HCT116 (cell line): ENCODE measurements around the gene RETSAT. TPM values are rescaled to one million over a fixed set of nuclear protein-coding genes. Genes with fewer than 3 reads are reported as not detected.

Experiments used
- ATAC-seq: fragments of 200-7000 bp; cut with Tn5 transposase; 2 replicates; pipeline ENCODE4 v1.9.1; 2020; ENCODE audit warnings: mild to moderate bottlenecking, moderate library complexity
- BruUV-seq: library from RNA; stranded (reverse); fragments of 400-500 nt; replicated peaks from 2 replicates; lab custom pipeline; 2021; lab: Mats Ljungman, UMichigan
- CTCF ChIA-PET: fragments of 300-600 bp; sonication (Branson Sonifier 250); formaldehyde crosslinking; loops from one replicate; lab custom pipeline; 2021; ENCODE audit warnings: antibody characterized with exemption; lab: Charles Lee
- POLR2A ChIA-PET: fragments of 300-600, 350-600 bp; sonication (Branson Sonifier 250); formaldehyde crosslinking; loops from one replicate; lab custom pipeline; 2021; ENCODE audit warnings: antibody characterized with exemption; lab: Charles Lee
- RAD21 ChIA-PET, 2 experiments: fragments of 300-600 bp; sonication (Branson Sonifier 250); formaldehyde crosslinking; loops; one replicate each; lab custom pipeline; 2023; ENCODE audit warnings: low total read pairs in 2 of 2; ENCODE audit not compliant: uncharacterized antibody in 2 of 2, unreplicated experiment in 2 of 2, low non-redundant PET in 1 of 2; lab: Charles Lee
- DNase-seq: peaks from one replicate; pipeline ENCODE4 v3.0.0-alpha.2; 2010; ENCODE audit warnings: low read depth, low spot score
- H2AFZ ChIP-seq: fragments of 200-600 bp; shearing (Covaris generic), sonication (generic); 2 replicates; pipeline ENCODE4 v1.6.1; 2017; ENCODE audit warnings: low read depth, mixed run types, mixed read lengths, antibody characterized with exemption, low read length; ENCODE audit not compliant: poor library complexity, severe bottlenecking
- H3K27ac ChIP-seq: 2 replicates; pipeline ENCODE4 v1.5.1; 2012; ENCODE audit warnings: low read depth, low read length
- H3K27me3 ChIP-seq: fragments of 200-600 bp; sonication (generic); 2 replicates; pipeline ENCODE4 v1.6.1; 2016; ENCODE audit warnings: mixed run types, low read length, mixed read lengths; ENCODE audit not compliant: insufficient read depth
- H3K36me3 ChIP-seq, 2 experiments: fragments of 200-500 bp in 1 of 2; fragments of 200-600 bp in 1 of 2; sonication (Bioruptor generic) in 1 of 2; sonication (generic) in 1 of 2; 2 replicates each; pipeline versions ENCODE4 v1.5.1 to v1.6.1; 2014 to 2016; ENCODE audit warnings: low read length in 2 of 2, inconsistent platforms in 1 of 2, mixed read lengths in 1 of 2, mixed run types in 1 of 2; ENCODE audit not compliant: insufficient read depth in 2 of 2, control insufficient read depth in 1 of 2
- H3K4me1 ChIP-seq, 2 experiments: fragments of 200-600 bp in 1 of 2; sonication (generic) in 1 of 2; 2 replicates each; pipeline versions ENCODE4 v1.5.1 to v1.6.1; 2012 to 2017; ENCODE audit warnings: low read length in 2 of 2, inconsistent platforms in 1 of 2, mild to moderate bottlenecking in 1 of 2, mixed read lengths in 1 of 2, mixed run types in 1 of 2, moderate library complexity in 1 of 2; ENCODE audit not compliant: insufficient read depth in 2 of 2, control insufficient read depth in 1 of 2
- H3K4me2 ChIP-seq: fragments of 200-600 bp; sonication (generic); 2 replicates; pipeline ENCODE4 v1.6.1; 2017; ENCODE audit warnings: mixed run types, low read length, mixed read lengths
- H3K4me3 ChIP-seq, 2 experiments: fragments of 200-600 bp in 1 of 2; sonication (generic) in 1 of 2; replicated peaks in 1 of 2; 2 replicates each; pipeline ENCODE4 v1.5.1; 2011 to 2016; ENCODE audit warnings: low read length in 2 of 2, control low read depth in 1 of 2, low read depth in 1 of 2, mild to moderate bottlenecking in 1 of 2, mixed read lengths in 1 of 2, mixed run types in 1 of 2
- H3K79me2 ChIP-seq: fragments of 200-600 bp; sonication (generic); 2 replicates; pipeline ENCODE4 v1.6.1; 2017; ENCODE audit warnings: mild to moderate bottlenecking, mixed run types, low read length, moderate library complexity, mixed read lengths; ENCODE audit not compliant: insufficient read depth
- H3K9ac ChIP-seq: fragments of 200-600 bp; sonication (generic); 2 replicates; pipeline ENCODE4 v1.6.1; 2016; ENCODE audit warnings: low read length, mixed read lengths
- H3K9me2 ChIP-seq: fragments of 200-600 bp; sonication (generic), shearing (Covaris generic); 2 replicates; pipeline ENCODE4 v1.6.1; 2017; ENCODE audit warnings: mixed run types, mild to moderate bottlenecking, moderate library complexity; ENCODE audit not compliant: insufficient read depth
- H3K9me3 ChIP-seq, 2 experiments: fragments of 200-500 bp in 1 of 2; fragments of 200-600 bp in 1 of 2; sonication (Bioruptor generic) in 1 of 2; sonication (generic) in 1 of 2; 2 replicates each; pipeline ENCODE4 v1.6.1; 2014 to 2017; ENCODE audit warnings: low read length in 2 of 2, mixed read lengths in 2 of 2, inconsistent platforms in 1 of 2, low read depth in 1 of 2, mild to moderate bottlenecking in 1 of 2, mixed run types in 1 of 2, moderate library complexity in 1 of 2; ENCODE audit not compliant: control insufficient read depth in 1 of 2, insufficient read depth in 1 of 2
- H4K20me1 ChIP-seq: fragments of 200-600 bp; sonication (generic), shearing (Covaris generic); 2 replicates; pipeline ENCODE4 v1.6.1; 2017; ENCODE audit warnings: mixed run types, mild to moderate bottlenecking, moderate library complexity; ENCODE audit not compliant: insufficient read depth
- CBX3 ChIP-seq: IDR thresholded peaks from 2 replicates; pipeline ENCODE4 v1.6.1; 2012; ENCODE audit warnings: low read depth
- CTCF ChIP-seq, 3 experiments: fragments of 200-600 bp in 1 of 3; sonication (generic) in 1 of 3; IDR thresholded peaks in 2 of 3; conservative IDR thresholded peaks in 1 of 3; 2 replicates each; pipeline ENCODE4 v1.5.1; 2012 to 2017; ENCODE audit warnings: low read depth in 2 of 3, low read length in 2 of 3, antibody characterized with exemption in 1 of 3, borderline replicate concordance in 1 of 3, control low read depth in 1 of 3, mild to moderate bottlenecking in 1 of 3, mixed read lengths in 1 of 3, mixed run types in 1 of 3, moderate library complexity in 1 of 3; ENCODE audit not compliant: insufficient read depth in 1 of 3
- EGR1 ChIP-seq: IDR thresholded peaks from 2 replicates; pipeline ENCODE4 v1.6.1; 2012; ENCODE audit warnings: low read depth
- ELF1 ChIP-seq: IDR thresholded peaks from 2 replicates; pipeline ENCODE4 v1.6.1; 2012; ENCODE audit warnings: low read depth, borderline replicate concordance
- EZH2 ChIP-seq: fragments of 200-600 bp; sonication (generic); IDR thresholded peaks from 2 replicates; pipeline ENCODE4 v1.6.1; 2017; ENCODE audit warnings: antibody characterized with exemption, mixed run types
- JUND ChIP-seq: IDR thresholded peaks from 2 replicates; pipeline ENCODE4 v1.6.1; 2012
- MAX ChIP-seq: IDR thresholded peaks from 2 replicates; pipeline ENCODE4 v1.6.1; 2012
- POLR2AphosphoS5 ChIP-seq: IDR thresholded peaks from 2 replicates; pipeline ENCODE4 v1.6.1; 2011; ENCODE audit warnings: mild to moderate bottlenecking, low read depth, low read length, moderate library complexity
- RAD21 ChIP-seq: IDR thresholded peaks from 2 replicates; pipeline ENCODE4 v1.6.1; 2012; ENCODE audit warnings: low read depth, mild to moderate bottlenecking
- REST ChIP-seq: IDR thresholded peaks from 2 replicates; pipeline ENCODE4 v1.6.1; 2012; ENCODE audit warnings: low read depth
- SIN3A ChIP-seq: IDR thresholded peaks from 2 replicates; pipeline ENCODE4 v1.6.1; 2012; ENCODE audit warnings: low read depth
- SP1 ChIP-seq: IDR thresholded peaks from 2 replicates; pipeline ENCODE4 v1.6.1; 2012; ENCODE audit warnings: low read depth
- SRF ChIP-seq: IDR thresholded peaks from 2 replicates; pipeline ENCODE4 v1.6.1; 2012; ENCODE audit warnings: low read depth
- YY1 ChIP-seq: IDR thresholded peaks from 2 replicates; pipeline ENCODE4 v1.6.1; 2011; ENCODE audit warnings: low read length, low read depth, moderate library complexity, mild to moderate bottlenecking; ENCODE audit not compliant: insufficient replicate concordance; ENCODE audit errors: extremely low read depth
- ZNF274 ChIP-seq: fragments of 200-500 bp; sonication (Bioruptor generic); IDR thresholded peaks from 2 replicates; pipeline ENCODE4 v1.6.1; 2014; ENCODE audit warnings: mild to moderate bottlenecking, low read depth, low read length, inconsistent platforms
- intact Hi-C: fragments of 100-400 bp; cut with micrococcal nuclease; formaldehyde crosslinking; loops from 2 replicates; pipeline ENCODE4 v1.10.0; 2022
- total RNA-seq: library from RNA; stranded (reverse); gene quantifications from one replicate; pipeline ENCODE4 v1.2.1, GENCODE V29; 2021; ENCODE audit not compliant: unreplicated experiment

The RETSAT gene
- total RNA-seq, 1 experiment from 2014 or later, result 59.7 TPM

- Histone ChIP-seq H3K4me2 (peak overlapping the region; percentile 95), H2AFZ (no peak overlapping the region), H4K20me1 (no peaks in the 10 kb centered on the region), H3K27me3 (no peaks in the 10 kb centered on the region), H3K9me2 (no peaks in the 10 kb centered on the region), H3K4me3 (peak overlapping the region; percentile 86 to 95), H3K9me3 (no peaks in the 10 kb centered on the region), H3K4me1 (peaks cover 9 to 14% of the 10 kb centered on the region in 2 experiments; a peak in 3 of 4 replicates), H3K9ac (peak overlapping the region; percentile 83), H3K36me3 (peaks cover 5 to 18% of the 10 kb centered on the region in 2 experiments; a peak in 3 of 4 replicates), H3K79me2 (peaks cover 31% of the 10 kb centered on the region), H3K27ac (0 out of 2 replicates have a peak overlapping the region, but pooled peaks have one; percentile 45)
- no peak for TF ChIP-seq EZH2
- TF ChIP-seq SRF, result no peak
- ChIA-PET POLR2A (interaction anchor here (1.6 to 1.7 kb wide), 2 partner anchors 10 to 184 kb away, joined by 9 to 14 read pairs; partner anchors contain the start of gene MAT2A), RAD21 (no interaction called here), CTCF (no interaction called here)
- DNase-seq (no peak), ATAC-seq (no peak)
- intact Hi-C loops, result no loop called here
- no TSS peak for BruUV-seq
Observed at GRCh38 chr2:85355521-85355920, 1.2 kb upstream of the RETSAT start.

GRCh38 chr2:85355073-85355410, 714 bp upstream of the RETSAT start:
- H3K9me2 ChIP-seq, result no peaks in the 10 kb centered on the region
- H3K27me3 ChIP-seq, result no peaks in the 10 kb centered on the region
- H3K27ac ChIP-seq, result peak overlapping the region; percentile 45
- H3K9me3 ChIP-seq, result no peaks in the 10 kb centered on the region
- TF ChIP-seq RAD21 (no peak; the same call in 1 of the 2 replicates), REST (no peak), JUND (no peak), SIN3A (no peak), ELF1 (no peak), ZNF274 (no peak), SRF (no peak), POLR2AphosphoS5 (no peak), CBX3 (no peak), MAX (no peak), YY1 (no peak), SP1 (no peak), CTCF (IDR thresholded peaks at IDR 0.05 in 2 of 3, conservative IDR thresholded peaks at IDR 0.05 in 1 of 3; ENCODE audit: borderline replicate concordance in 1 of 3, insufficient read depth in 1 of 3, low read depth in 2 of 3, low read length in 2 of 3) (no peak), EGR1 (no peak)
- TF ChIP-seq, all 23 proteins: peak for 0
- CTCF ChIA-PET, result interaction anchor here (0.8 to 1.4 kb wide), 2 partner anchors 67 to 197 kb away, joined by 4 read pairs; no protein-coding TSS in a partner anchor
- peaks cover 9 to 14% of the 10 kb centered on the region in 2 experiments; a peak in 3 of 4 replicates for H3K4me1 ChIP-seq
- peak overlapping the region; percentile 83 for H3K9ac ChIP-seq
- H3K4me3 ChIP-seq, result peak overlapping the region; percentile 86 to 95
- no peaks in the 10 kb centered on the region for H4K20me1 ChIP-seq
- ATAC-seq, result no peak
- intact Hi-C loops, result no loop called here
- peak overlapping the region; percentile 95 for H3K4me2 ChIP-seq
- TSS peak; percentile 76 for BruUV-seq
- POLR2A ChIA-PET, result interaction anchor here (0.6 to 1.7 kb wide), 11 partner anchors 11 to 435 kb away, joined by 3 to 14 read pairs (median 3); partner anchors contain the start of genes MAT2A, RNF181 and SH2D6
- H3K79me2 ChIP-seq, result peaks cover 31% of the 10 kb centered on the region
- RAD21 ChIA-PET, result interaction anchor here in 1 of 2 experiments (1.0 kb wide), 1 partner anchor 197 kb away, joined by 3 read pairs; no protein-coding TSS in a partner anchor
- no peak for DNase-seq
- peaks cover 8 to 23% of the 10 kb centered on the region in 2 experiments; a peak in 3 of 4 replicates for H3K36me3 ChIP-seq
- H2AFZ ChIP-seq, result peak overlapping the region; percentile 85
